ENCODE data around the gene ISCA1.

The ISCA1 gene

DNA sequence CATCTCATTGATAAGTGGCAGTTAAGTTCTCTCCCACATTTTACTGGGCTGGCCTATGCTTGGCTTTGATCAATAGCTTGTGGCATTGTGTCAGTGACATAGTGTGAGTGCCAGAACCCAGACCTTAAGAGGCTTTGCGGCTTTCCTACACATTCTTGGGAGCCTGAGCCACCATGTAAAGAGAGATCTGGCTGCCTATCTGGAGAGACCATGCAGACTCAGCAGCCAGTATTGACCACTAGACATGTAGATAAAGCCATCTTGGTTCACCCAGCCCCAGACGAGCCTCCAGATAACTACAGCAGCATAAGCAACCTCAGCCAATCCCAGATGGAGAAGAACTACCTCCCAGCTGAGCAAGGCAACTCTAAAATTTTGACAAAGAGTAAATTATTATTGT, 51.5 kb downstream of the ISCA1 start:
- DNase-seq (ENCODE audit: low read depth in 2 of 2), result no peak

DNA sequence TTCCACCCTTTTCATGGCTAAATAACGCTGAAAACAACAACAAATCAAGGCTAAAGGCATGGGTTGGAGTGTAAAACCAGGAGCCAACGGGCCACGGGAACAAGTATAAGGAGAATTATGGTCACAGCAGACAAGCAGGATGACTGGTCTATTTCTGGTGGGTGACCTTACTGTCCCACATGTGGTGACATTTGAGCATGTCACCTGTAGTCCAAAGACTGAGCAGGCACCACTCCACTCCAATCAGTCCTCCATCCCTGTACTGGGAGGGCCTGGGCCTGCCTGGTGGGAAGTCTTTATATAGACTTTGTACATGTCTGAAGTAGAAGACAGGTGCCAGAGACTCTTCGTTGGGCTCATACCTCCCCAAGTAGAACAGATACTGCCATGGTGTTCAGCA, 59.7 kb downstream of the ISCA1 start:
- no peak for DNase-seq (ENCODE audit: low read depth in 2 of 2)

DNA sequence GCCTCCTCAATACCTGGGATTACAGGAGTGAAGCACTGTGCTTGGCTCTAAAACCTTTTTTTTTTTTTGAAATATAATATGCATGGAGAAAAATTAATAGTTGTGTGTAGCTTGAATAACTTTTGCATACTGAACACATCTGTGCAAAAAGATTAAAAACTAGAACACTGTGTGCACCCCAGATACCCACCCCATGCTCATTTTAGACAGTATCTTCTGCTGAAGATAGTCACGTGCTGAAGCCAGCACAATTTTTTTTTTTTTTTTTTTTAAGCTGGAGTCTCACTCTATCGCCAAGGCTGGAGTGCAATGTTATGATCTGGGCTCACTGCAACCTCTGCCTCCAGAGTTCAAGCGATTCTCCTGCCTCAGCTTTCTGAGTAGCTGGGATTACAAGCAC, 62.7 kb downstream of the ISCA1 start:
- no peak for DNase-seq (ENCODE audit: low read depth in 2 of 2)

DNA sequence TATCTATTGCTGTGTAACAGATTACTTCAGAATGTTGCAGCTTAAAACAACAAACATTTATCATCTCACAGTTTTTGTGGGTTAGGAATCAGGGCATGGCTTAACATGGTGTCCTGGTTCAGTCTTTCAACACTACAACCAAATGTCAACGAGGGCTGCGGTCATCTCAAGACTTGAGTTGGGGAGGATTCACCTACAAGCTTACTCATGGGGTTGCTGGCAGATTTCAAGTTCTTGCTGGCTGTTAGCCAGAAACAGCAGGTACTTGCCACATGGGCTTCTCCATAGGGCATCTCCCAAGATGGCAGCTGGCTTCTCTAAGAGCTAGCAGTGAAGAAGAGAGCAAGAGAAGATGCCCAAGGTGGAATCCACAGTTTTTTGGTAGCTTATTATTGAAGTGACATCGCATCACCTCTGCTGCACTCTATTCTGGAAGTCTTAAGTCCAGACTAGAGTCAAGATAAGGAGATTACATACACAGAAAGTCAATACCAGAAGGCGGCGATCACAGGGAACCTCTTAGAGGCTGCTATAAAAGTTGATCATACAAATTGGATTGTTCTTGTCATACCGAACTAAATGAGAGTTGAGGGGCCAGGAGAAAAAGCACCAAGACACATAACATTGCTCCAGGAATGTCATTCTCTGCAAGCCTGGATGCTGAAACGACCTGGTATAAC, 65.1 kb downstream of the ISCA1 start:
- DNase-seq (ENCODE audit: low read depth in 2 of 2), result no peak
